ENCODE data around the gene GAP43.

DNA sequence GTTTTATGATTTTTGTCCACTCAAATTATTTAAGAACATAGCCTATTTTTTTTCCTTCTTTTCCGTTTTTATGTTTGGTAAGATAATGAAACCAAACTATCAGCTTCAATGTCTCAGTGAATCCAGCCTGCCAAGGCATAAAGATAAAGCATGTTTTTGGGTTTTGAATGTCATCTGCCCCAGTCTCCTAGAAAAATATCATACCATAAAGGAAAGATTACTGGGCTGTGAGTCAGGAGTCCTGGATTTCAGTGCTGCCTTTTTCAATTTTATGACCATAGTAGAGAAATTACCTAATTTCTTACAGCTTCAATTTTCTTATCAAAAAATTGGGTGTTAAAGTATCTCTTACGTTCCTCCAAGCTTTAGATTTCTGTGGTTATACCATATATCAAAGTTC, 87.5 kb downstream of the GAP43 start:
- TF ChIP-seq CTCF (conservative IDR thresholded peaks at IDR 0.05; ENCODE audit: low read length): no peak
- TF ChIP-seq EZH2phosphoT487 (IDR thresholded peaks at IDR 0.05; ENCODE audit: borderline replicate concordance): no peak

All from Loucy (cell line).